GM12865 (cell line): Measurements from ENCODE around the gene DAPK1.

Source experiments
- DNase-seq: peaks from one replicate; pipeline ENCODE4 v3.0.0; 2010; ENCODE audit warnings: low read depth
- H3K4me3 ChIP-seq: 2 replicates; pipeline ENCODE4 v1.5.1; 2011; ENCODE audit warnings: mild to moderate bottlenecking, low read depth, low read length, control low read depth
- TF ChIP-seq, protein P1 (sequence below): IDR thresholded peaks from 2 replicates; pipeline ENCODE4 v1.5.1; 2011; ENCODE audit warnings: low read length, control low read depth, low read depth, inconsistent platforms; ENCODE audit not compliant: insufficient read depth; ENCODE audit errors: missing control alignments

Gene DAPK1

DNA sequence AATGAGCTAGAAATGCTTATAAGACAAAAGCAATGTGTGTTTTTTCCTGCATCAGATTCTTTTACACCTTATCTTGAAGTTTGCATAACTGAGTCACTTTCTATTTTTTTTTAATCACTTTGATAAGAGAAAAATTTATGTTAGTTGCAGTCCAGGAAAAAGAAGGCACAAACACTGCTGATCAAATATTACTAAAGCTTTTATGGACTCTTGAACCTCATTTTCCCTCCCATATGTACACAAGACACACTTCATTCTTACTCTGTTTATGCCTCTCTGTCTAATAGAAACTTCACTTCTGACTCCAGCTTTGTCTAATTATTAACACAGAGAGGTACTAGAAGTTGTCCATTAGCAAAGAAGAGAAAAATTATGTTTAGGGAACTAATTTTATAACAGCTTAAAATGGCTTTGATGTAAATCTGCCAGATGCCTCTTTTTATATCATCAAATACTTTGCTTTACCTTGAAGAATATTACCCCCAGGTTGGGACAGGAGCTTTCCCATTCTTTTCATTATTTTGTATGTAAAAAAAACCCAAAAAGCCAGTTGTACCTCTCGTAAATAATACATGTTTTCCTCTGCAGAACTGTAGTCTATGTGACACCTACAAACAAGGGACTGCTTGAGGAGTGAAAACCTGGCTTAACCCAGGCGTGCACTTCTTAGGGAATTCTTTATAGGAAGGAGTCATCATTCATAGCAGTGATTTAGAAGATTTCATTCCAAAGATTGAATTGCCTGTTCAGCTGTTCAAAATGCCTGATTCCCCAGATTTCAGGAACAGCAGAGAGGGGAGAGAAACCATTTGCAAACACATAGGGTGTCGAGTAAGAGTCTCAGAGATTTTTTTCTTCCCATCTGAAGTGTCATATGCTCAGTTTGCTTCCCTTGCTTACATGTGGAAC, 72.6 kb downstream of the DAPK1 start:
- TF ChIP-seq, protein P1, sequence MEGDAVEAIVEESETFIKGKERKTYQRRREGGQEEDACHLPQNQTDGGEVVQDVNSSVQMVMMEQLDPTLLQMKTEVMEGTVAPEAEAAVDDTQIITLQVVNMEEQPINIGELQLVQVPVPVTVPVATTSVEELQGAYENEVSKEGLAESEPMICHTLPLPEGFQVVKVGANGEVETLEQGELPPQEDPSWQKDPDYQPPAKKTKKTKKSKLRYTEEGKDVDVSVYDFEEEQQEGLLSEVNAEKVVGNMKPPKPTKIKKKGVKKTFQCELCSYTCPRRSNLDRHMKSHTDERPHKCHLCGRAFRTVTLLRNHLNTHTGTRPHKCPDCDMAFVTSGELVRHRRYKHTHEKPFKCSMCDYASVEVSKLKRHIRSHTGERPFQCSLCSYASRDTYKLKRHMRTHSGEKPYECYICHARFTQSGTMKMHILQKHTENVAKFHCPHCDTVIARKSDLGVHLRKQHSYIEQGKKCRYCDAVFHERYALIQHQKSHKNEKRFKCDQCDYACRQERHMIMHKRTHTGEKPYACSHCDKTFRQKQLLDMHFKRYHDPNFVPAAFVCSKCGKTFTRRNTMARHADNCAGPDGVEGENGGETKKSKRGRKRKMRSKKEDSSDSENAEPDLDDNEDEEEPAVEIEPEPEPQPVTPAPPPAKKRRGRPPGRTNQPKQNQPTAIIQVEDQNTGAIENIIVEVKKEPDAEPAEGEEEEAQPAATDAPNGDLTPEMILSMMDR: no peak
- no peak for DNase-seq
- H3K4me3 ChIP-seq: no peak overlapping the region

DNA sequence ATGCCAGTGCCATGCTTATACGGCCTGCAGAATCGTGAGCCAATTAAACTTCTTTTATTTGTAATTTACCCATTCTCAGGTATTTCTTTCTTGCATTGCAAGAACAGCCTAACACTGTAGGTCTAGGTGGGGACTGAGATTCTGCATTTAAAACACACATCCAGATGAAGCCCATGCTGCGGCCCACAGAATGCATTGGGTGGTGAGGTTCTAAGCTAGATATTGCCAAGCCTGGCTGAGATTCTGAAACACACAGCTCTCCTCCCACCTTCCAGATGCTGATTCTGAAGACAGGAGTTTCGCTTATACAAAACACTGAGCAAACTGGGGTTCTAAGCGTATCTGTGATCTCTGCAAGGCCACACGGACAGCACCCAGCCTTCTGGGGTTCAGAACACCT, 75.1 kb downstream of the DAPK1 start:
- H3K4me3 ChIP-seq: no peak overlapping the region
- DNase-seq: no peak
- TF ChIP-seq, protein P1: no peak

DNA sequence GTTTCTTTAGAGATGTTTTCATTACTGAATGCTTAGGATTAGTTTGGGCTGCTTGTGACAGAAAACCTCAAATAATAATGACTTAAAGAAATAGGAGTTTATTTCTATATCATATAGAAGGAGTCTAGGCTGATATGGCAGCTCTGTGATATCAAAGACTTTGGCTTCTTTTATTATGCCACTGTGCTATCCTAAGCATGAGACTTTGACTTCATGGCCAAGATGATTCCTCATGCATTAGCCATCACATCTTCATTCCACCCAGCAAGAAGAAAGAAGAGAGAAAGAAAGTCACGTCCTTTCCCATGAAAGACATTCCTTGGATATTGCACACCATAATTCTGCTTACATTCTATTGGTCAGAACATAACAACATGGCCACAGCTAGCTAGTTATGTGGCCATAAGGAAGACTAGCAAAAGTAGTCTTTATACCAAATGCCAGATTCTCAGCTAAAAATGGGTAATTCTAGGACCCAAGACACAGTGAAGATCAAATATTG, 76.2 kb downstream of the DAPK1 start:
- no peak for DNase-seq
- TF ChIP-seq, protein P1: no peak
- H3K4me3 ChIP-seq: no peak overlapping the region

DNA sequence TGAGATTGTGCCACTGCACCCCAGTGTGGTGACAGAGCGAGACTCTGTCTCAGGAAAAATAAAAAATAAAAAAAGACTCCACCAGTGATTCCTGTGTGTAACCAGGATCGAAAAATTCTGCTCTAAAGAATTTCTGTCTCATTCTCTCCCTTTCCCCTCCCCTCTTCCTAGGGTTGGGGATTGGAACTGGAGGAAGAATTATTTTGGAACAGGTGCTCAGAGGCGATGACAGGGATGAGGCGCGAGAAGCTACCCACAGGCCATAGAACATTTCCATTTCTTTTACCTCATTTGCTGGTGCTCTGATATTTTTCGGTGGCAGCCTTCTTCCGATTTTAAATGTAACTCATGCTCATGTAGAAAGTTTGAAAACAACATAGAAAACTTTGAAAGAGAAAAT, 80.1 kb downstream of the DAPK1 start:
- DNase-seq: no peak
- TF ChIP-seq, protein P1: no peak
- H3K4me3 ChIP-seq: no peak overlapping the region

DNA sequence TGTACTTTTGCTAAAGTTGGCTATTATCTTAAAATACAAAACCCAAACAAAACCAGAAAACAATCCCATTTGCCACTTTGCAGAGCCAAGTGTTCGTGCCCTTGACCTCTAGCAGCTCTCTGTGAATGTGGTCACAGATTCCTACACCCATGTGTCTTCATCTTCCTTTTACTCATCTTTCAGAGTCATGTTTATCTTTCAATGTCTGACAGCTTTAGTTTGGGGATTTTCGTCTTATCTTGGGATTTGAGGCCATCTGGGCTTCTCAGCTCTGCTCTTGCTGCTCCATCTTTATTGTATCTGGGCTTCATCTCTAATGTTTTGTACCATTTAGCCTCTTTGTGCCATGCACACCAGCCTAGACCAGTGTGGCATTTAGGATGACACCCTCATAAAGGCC, 81.0 kb downstream of the DAPK1 start:
- no peak overlapping the region for H3K4me3 ChIP-seq
- peak; percentile 40 for DNase-seq
- TF ChIP-seq, protein P1: no peak

DNA sequence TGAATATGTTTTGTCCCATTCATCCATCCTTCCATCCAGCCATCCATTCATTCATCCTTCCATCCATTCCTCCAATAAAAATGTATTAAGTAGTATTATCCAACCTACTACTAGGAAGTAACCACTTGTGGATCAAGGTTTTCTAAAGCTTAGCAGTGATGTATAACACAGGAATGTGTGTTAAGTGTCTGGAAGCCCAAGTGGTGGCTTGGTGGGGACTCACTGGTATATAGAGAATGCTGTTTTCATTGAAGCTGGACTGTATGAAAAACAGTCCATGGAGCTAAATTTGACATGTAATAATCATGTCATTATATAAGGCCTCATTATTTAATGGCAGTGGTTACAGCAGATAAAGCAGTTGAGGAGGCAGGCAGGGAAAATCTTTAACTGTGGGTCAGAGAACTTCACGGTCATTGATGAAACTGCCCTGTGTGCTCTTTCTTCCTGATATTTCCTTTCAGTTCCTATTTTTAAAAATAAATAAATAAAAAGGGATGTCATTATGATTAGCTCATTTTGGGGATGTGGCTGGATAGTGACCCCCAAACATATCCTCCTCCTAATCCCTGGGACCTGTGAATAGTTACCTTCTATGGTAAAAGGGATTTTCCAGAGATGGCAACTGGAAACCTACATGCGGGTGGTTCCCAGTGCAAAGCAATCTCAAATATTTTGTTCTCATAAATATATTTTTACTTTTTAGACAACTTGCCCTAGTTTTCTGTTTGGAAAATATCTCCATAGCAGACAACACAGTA, 82.3 kb downstream of the DAPK1 start:
- no peak for DNase-seq
- H3K4me3 ChIP-seq: no peak overlapping the region
- TF ChIP-seq, protein P1: no peak
